Measurements from ENCODE around the gene ZGPAT. TPM values are rescaled to one million over a fixed set of nuclear protein-coding genes. Genes with fewer than 3 reads are reported as not detected.

ZGPAT gene
- total RNA-seq, 1 donor from 2014 or later, result 42.6 TPM

DNA sequence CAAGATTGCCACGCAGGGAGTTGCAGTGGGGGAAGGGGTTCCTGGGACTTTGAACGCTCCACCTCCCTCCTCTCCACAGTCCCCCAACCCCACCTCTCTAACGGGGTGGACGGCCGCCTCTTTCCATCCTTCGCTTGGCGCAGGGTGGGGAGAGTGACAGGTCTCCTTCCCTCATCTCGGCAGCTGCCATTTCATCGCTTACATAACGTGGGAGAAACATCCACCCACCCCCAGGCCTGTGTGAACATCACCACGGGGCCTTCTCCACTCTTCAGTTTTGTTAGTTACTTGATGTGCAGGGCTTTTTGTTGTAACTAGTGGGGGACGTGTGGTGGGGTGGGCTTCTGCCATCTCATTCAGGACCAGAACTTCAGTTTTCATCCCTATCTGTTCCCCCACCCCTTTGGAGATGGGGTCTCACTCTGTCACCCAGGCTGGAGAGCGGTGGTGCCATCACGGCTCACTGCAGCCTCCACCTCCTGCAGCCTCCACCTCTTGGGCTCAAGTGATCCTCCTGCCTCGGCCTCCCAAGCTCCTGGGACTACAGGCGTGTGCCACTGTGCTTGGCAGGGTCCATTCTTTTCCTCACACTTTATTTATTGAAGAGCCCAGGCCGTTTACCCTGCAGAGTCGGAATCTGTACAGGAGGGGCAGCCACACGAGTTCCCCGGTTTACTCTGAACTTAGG, 32.0 kb upstream of the ZGPAT start:
- TF ChIP-seq CTCF (IDR thresholded peaks at IDR 0.05; ENCODE audit: insufficient read depth, low read length, poor library complexity, severe bottlenecking), result no peak
- no peak for DNase-seq (ENCODE audit: low read depth)
- Histone ChIP-seq H3K36me3 (ENCODE audit: control insufficient read depth, insufficient read depth, low read length) (peaks cover 1% of the 10 kb centered on the region), H3K4me3 (ENCODE audit: low read depth, low read length) (no peak overlapping the region), H3K27me3 (ENCODE audit: control insufficient read depth, insufficient read depth, low read length) (no peaks in the 10 kb centered on the region)

DNA sequence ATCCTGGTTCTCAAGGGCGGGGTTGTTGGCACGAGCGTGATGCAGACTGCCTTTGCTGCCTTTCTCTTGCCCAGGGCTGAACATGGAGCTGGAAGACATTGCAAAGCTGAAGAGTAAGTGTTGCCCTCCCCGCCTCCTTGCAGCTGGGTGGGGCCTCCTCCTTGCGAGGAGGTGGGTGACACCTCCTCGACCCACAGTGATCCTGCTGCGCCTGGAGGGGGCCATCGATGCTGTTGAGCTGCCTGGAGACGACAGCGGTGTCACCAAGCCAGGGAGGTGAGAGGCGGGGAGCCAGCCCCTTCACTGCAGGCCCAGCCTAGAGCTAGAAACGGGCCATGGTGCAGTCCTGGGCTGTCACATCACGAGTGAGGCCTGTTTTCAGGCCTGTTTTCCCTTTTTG, 29.8 kb upstream of the ZGPAT start:
- TF ChIP-seq CTCF (IDR thresholded peaks at IDR 0.05; ENCODE audit: insufficient read depth, low read length, poor library complexity, severe bottlenecking), result no peak
- H3K36me3 ChIP-seq (ENCODE audit: control insufficient read depth, insufficient read depth, low read length), result no peaks in the 10 kb centered on the region
- no peak for DNase-seq (ENCODE audit: low read depth)
- no peaks in the 10 kb centered on the region for H3K27me3 ChIP-seq (ENCODE audit: control insufficient read depth, insufficient read depth, low read length)
- H3K4me3 ChIP-seq (ENCODE audit: low read depth, low read length), result no peak overlapping the region

- DNase-seq (ENCODE audit: low read depth), result no peak
- no peaks in the 10 kb centered on the region for H3K36me3 ChIP-seq (ENCODE audit: control insufficient read depth, insufficient read depth, low read length)
- TF ChIP-seq CTCF (IDR thresholded peaks at IDR 0.05; ENCODE audit: insufficient read depth, low read length, poor library complexity, severe bottlenecking), result no peak
- H3K27me3 ChIP-seq (ENCODE audit: control insufficient read depth, insufficient read depth, low read length), result no peaks in the 10 kb centered on the region
- no peak overlapping the region for H3K4me3 ChIP-seq (ENCODE audit: low read depth, low read length)
Measured at GRCh38 chr20:63678667-63679465, 29.0 kb upstream of the ZGPAT start.

GRCh38 chr20:63679799-63680305, 28.0 kb upstream of the ZGPAT start:
- H3K36me3 ChIP-seq (ENCODE audit: control insufficient read depth, insufficient read depth, low read length), result no peaks in the 10 kb centered on the region
- TF ChIP-seq CTCF (IDR thresholded peaks at IDR 0.05; ENCODE audit: insufficient read depth, low read length, poor library complexity, severe bottlenecking), result no peak
- H3K4me3 ChIP-seq (ENCODE audit: low read depth, low read length), result no peak overlapping the region
- DNase-seq (ENCODE audit: low read depth), result no peak
- no peaks in the 10 kb centered on the region for H3K27me3 ChIP-seq (ENCODE audit: control insufficient read depth, insufficient read depth, low read length)

- H3K27me3 ChIP-seq (ENCODE audit: control insufficient read depth, insufficient read depth, low read length), result no peaks in the 10 kb centered on the region
- TF ChIP-seq CTCF (IDR thresholded peaks at IDR 0.05; ENCODE audit: insufficient read depth, low read length, poor library complexity, severe bottlenecking), result no peak
- DNase-seq (ENCODE audit: low read depth), result no peak
Measured at GRCh38 chr20:63680427-63680826, 27.4 kb upstream of the ZGPAT start.

More at GRCh38 chr20:63680427-63680826, 27.4 kb upstream of the ZGPAT start:
- Histone ChIP-seq H3K4me3 (ENCODE audit: low read depth, low read length) (no peak overlapping the region), H3K36me3 (ENCODE audit: control insufficient read depth, insufficient read depth, low read length) (no peaks in the 10 kb centered on the region)
